Mucosa of stomach (tissue), 1 donor: ENCODE results near the gene WHRN.

Source experiments
- H3K27me3 ChIP-seq: one replicate; pipeline ENCODE4 v1.7.0; 2013; ENCODE audit warnings: mild to moderate bottlenecking, low read length; ENCODE audit not compliant: control insufficient read depth, insufficient read depth
- H3K36me3 ChIP-seq: one replicate; pipeline ENCODE4 v1.7.0; 2013; ENCODE audit warnings: low read length; ENCODE audit not compliant: control insufficient read depth, insufficient read depth
- H3K4me1 ChIP-seq: one replicate; pipeline ENCODE4 v1.7.0; 2013; ENCODE audit warnings: mild to moderate bottlenecking, low read length; ENCODE audit not compliant: control insufficient read depth, insufficient read depth
- H3K4me3 ChIP-seq: one replicate; pipeline ENCODE4 v1.7.0; 2013; ENCODE audit warnings: low read length
- H3K9ac ChIP-seq: one replicate; pipeline ENCODE4 v1.7.0; 2013; ENCODE audit warnings: mild to moderate bottlenecking, low read length, moderate library complexity
- H3K9me3 ChIP-seq: one replicate; pipeline ENCODE4 v1.7.0; 2013; ENCODE audit warnings: mild to moderate bottlenecking, low read length, moderate library complexity; ENCODE audit not compliant: control insufficient read depth
- donor health status: Pancreatic carcinoma.

The WHRN gene

DNA sequence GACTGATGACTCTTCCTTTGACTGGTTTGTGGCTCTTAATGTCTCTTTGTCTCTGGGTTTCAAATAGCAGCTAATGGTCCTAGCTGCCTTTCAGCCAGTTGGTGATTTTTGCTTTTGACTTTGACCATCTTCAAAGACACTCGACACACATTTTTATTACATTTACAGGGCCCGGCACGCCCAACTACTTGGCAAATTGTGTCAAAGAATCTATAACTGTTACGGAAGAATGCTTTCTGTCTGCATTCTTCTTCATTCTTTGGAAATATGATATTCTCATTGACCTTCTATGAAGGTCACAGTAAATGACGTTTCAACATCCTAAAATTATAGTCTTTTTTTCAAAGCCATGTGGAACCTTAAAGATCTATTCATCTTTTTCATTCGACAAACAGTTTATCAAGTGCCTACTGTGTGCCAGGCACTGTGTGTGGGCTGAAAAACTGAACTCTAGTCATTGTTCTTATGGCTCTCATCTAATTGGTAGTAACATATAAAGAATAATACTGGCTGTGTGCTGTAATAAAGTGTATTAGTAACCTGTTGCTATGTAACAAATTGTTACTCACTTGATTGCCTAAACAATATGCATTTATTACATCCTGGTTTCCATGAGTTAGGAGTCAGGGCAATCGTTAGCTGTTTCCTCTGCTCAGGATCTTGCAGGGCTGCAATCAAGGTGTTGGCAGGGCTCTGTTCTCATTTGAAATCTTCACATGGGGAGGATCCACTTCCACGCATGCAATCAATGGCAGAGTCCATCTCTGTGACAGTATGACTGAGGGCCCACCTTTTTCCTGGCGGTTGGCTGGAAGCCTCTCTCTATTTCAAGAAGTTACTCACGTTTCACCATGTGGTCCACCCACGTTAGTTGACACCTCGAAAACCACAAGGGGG lies 7.0 kb upstream of the WHRN start:
- H3K27me3 ChIP-seq = peaks cover 7% of the 10 kb centered on the region
- no peak overlapping the region for H3K9ac ChIP-seq
- H3K9me3 ChIP-seq = no peaks in the 10 kb centered on the region
- no peaks in the 10 kb centered on the region for H3K4me1 ChIP-seq
- no peaks in the 10 kb centered on the region for H3K36me3 ChIP-seq
- no peak overlapping the region for H3K4me3 ChIP-seq

DNA sequence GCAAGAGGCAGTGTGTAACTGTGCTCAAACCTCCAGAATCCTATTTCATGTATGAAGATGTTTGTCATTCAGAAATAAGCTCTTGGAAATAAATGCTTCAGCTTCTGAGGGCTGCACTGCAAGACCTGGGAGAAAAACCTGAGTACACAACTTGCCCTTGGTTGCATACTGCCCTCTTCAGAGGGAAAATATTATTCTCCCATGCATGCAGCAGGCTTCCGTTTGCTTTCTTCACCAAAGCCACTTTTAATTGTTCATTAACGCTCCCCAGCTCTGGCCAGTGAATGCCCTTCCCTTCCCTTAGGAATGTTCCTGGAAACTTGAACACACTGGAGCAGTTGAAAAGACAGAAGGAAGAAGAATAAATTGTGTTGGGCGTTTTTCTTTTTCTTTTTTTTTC lies 2.5 kb upstream of the WHRN start:
- no peaks in the 10 kb centered on the region for H3K36me3 ChIP-seq
- H3K4me3 ChIP-seq = no peak overlapping the region
- H3K4me1 ChIP-seq = no peaks in the 10 kb centered on the region
- no peaks in the 10 kb centered on the region for H3K9me3 ChIP-seq
- peaks cover 23% of the 10 kb centered on the region for H3K27me3 ChIP-seq
- H3K9ac ChIP-seq = no peak overlapping the region

DNA sequence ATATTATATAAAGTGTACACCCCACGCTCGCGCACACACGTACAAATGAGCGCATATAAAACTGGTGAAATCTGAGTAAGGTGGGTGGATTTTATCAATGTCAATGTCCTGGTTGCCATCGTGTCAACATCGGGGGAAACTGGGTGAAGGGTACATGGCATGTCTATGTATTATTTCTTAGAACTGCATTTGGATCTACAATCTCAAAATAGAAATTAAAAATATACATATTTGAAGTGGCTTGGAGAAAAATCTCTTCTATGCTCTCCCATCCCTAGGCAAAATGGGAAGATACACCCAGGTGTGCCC lies 763 bp upstream of the WHRN start:
- peak overlapping the region; percentile 20 for H3K4me3 ChIP-seq
- H3K4me1 ChIP-seq = peaks cover 8% of the 10 kb centered on the region
- H3K36me3 ChIP-seq = no peaks in the 10 kb centered on the region
- H3K9ac ChIP-seq = peak overlapping the region; percentile 60
- peaks cover 23% of the 10 kb centered on the region for H3K27me3 ChIP-seq
- H3K9me3 ChIP-seq = no peaks in the 10 kb centered on the region

DNA sequence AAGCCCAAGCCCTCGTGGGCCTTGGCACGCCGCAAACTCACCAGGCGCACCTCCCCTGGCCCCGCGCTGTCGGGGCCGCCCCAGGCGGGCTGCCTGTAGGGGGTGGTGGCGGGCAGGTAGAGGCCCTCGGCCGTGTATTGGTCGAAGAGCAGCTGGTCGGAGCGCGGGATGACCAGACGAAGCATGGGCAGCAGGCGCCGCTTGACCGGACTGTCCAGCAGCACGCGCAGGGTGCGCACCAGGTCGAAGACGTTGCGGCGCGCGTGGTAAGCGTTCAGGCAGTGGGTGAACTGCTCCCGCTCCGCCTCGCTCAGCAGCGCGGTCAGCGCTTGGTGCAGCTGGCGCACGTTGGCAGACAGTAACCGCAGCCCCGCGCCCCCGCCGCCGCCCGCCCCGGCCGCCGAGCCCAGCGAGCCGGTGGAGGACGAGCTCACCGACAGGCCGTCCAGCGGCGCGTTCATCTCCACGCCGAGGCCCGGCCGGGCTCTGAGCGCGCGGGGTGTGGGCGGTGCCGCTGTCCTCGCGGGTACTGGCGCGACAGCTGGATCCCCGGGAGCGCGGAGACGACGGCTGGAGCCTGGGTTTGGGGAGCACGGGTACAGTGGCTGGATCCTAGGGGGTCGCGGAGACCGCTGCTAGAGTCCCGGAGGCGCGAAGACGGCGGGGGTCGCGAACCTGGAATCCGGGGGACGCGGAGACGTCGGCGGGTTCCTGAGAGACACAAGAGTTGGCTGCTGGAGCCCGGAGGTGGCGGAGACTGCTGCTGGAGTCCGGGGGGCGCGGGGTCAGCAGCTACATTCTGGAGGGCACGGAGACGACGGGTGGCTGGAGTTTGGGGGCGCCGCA lies 709 bp downstream of the WHRN start:
- Histone ChIP-seq H3K4me1 (peaks cover 8% of the 10 kb centered on the region), H3K36me3 (no peaks in the 10 kb centered on the region), H3K9ac (no peak overlapping the region), H3K9me3 (no peaks in the 10 kb centered on the region), H3K27me3 (peaks cover 23% of the 10 kb centered on the region), H3K4me3 (no peak overlapping the region)

DNA sequence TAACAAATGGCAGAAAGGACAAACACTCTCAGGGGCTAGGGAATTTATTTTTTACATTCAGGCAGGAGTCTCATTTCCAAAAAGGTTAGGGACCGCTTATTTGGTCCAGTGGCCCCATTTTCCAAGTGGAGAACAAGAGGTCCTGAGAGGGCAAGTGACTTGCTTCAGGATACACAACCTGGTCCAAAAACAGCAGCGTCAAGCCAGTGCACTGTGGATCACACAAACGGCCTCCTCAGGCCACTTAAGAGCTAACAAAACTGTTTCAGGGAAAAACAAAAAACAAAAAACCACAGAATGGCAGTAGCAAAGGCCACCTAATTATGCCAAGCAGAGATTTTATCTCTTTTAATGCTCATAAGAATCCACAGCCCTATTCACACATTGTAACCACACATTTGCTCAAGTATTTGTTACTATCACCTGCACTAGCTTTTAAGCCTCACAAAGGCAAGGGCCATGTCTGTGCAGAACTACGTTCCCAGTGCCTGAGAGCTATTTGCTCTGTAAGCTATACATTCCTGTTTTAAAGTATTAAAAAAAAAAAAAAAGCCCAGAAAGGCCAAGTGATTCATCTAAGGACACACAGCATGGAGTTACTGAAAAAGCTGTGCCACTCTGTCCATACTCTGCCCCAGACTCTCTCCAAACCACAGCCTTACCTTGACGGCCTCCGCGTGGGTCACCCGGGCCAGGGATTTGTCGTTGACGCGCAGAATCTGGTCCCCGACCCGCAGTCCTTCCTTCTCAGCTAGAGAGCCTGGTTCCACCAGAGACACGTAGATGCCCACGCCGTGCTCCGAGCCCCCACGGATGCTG lies 1.5 kb downstream of the WHRN start:
- peaks cover 17% of the 10 kb centered on the region for H3K27me3 ChIP-seq
- no peak overlapping the region for H3K9ac ChIP-seq

DNA sequence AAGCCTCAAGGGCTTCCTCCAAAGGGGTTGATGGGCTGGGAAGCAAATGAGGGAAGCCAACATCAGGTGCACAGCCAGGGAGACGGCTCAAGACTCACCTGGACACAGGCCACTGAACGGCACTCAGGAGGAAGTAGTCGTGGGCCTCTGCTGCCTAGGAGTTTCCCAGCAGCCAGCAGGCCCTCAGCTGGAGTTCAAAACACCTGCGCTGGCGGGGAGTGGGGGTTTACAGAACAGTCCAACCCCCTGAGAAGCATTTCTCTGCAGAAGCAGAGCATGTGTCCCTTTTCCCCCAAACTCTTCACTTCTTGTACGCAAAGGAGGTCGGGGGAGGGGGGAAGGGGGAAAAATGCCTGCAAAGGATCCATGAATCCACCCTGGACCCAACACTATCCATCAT lies 2.3 kb downstream of the WHRN start:
- Histone ChIP-seq H3K9ac (no peak overlapping the region), H3K9me3 (no peaks in the 10 kb centered on the region), H3K4me3 (no peak overlapping the region), H3K4me1 (peaks cover 8% of the 10 kb centered on the region), H3K27me3 (peaks cover 15% of the 10 kb centered on the region), H3K36me3 (no peaks in the 10 kb centered on the region)

More for the DNA sequence above, 1.5 kb downstream of the WHRN start:
- peaks cover 8% of the 10 kb centered on the region for H3K4me1 ChIP-seq
- no peak overlapping the region for H3K4me3 ChIP-seq
- H3K36me3 ChIP-seq = no peaks in the 10 kb centered on the region
- H3K9me3 ChIP-seq = no peaks in the 10 kb centered on the region

DNA sequence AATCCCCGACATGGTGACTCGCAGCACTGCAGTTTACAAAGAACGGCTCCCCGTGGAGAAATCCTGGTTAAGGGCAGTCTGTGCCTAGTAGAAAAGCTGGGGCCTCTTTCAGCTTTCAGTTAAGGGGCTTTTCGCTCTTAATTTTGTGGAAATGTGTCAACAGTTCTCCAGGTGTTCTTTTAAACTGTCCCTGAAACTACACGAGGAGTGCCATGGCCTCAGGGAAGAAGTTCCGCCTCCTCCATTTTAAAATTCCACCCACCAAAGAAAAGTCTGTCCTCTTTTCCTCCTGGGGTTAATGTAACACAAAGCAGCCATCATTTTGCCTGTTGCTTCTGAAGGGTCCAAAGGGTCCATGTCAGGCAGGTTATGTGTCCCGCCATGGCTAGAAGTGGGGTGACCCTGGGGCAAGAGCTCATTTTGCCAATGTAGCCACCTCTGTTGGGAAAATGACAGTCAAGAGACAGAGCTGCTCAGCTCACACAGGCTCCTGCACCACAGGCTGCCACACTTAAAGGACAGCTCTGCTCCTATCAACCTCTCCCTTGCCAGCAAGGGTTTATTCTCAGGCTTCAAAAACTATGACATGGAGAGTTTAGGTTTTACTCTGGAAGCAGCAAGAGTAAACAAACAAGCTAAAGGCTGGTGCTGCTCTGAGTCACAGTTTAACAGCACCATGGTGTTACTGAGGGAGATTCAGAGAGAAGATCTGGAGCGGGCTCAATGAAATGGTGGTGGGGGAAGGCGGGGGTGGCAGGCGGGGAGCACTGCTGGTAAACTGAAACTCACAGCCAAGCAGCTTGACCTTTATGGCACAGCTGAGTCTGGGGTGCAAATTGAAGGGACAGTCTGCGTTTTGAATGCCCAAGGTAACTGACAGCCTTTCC lies 3.2 kb downstream of the WHRN start:
- Histone ChIP-seq H3K9ac (no peak overlapping the region), H3K4me1 (peaks cover 8% of the 10 kb centered on the region), H3K36me3 (no peaks in the 10 kb centered on the region), H3K4me3 (no peak overlapping the region), H3K27me3 (peaks cover 15% of the 10 kb centered on the region), H3K9me3 (no peaks in the 10 kb centered on the region)

DNA sequence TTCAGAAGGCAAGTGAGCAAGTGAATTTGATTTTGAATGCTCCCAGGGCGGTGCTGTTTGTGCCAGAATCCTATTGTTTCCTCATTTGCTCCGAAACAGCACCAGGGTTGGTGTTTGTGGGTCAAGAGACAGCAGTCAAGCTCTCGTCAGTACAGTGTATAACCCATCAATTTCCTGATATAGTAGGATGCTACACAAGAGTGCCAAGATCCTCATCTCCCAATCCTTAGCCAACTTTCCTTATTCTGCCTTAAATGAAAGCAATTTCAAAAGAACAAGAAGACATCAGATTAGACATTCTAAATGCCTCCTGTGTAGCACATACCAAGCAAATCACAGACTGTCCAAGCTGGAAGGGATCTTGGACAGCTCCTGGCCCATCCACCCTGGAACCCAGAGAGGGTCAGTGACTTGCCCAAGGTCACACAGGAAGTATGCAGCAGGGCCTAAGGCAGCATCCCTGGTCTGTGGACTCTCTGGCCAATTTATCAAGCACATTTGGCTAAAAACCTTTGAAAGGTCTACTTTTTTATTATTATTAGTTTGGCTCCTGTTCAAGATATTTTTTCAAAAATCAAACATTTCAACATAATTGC lies 4.5 kb downstream of the WHRN start:
- Histone ChIP-seq H3K27me3 (peaks cover 9% of the 10 kb centered on the region), H3K4me1 (peaks cover 8% of the 10 kb centered on the region), H3K36me3 (no peaks in the 10 kb centered on the region), H3K9ac (no peak overlapping the region), H3K9me3 (no peaks in the 10 kb centered on the region), H3K4me3 (no peak overlapping the region)

DNA sequence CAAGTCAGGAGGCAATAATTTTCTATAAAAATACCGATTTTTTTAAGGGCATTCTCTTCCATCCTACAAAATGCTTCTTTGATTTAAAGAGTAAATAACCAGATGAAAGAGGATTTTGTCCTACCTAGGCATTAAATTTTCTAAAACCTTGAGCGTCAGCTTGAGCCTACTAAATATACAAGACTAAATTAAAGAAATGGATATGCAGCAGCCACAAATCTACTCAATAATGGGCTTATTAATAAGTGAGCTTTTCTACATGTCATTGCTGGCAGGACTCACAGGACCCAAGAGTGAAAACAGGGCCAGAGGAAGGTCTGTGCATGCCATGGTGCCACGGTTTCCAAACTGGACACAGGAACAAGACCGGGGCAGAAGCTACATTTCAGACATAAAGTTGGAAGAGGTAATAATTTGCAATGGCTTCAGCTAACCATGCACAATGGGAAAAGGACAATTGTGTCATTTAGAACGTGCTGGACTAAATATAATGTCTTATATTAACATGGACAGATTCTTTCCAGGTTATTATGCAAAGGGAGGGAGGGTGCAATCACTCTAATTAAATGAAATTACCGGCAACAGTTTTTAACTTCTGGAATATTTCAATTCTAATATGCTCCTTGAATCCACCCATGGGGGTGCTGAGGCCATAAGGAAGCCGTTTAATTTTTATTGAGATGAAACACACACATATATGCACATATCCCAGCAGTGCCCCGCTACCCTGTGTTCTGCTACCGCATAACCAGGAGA lies 5.2 kb downstream of the WHRN start:
- Histone ChIP-seq H3K9me3 (no peaks in the 10 kb centered on the region), H3K27me3 (peaks cover 6% of the 10 kb centered on the region), H3K4me3 (no peak overlapping the region), H3K36me3 (no peaks in the 10 kb centered on the region), H3K9ac (no peak overlapping the region), H3K4me1 (peaks cover 8% of the 10 kb centered on the region)

DNA sequence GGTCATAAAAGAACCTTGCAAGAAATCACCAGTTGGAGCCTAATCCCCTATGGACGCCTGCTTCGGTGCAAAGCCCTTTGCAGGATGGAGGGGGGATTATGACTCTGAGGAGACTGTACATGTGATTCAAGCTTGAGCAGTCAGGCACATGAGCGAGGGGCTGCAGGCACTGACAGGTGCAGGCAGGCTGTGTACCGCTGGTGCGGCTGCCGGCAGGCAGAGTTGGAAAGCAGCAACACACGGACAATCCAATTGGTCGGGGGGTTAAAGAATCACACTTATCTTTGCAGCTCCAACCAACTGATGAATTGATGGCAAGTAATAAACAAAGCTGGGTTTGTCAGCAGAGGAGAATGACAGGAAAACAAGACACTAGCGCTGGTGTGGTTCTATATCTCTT lies 5.7 kb downstream of the WHRN start:
- H3K9me3 ChIP-seq = no peaks in the 10 kb centered on the region
- no peak overlapping the region for H3K4me3 ChIP-seq
- peaks cover 8% of the 10 kb centered on the region for H3K4me1 ChIP-seq
- no peak overlapping the region for H3K9ac ChIP-seq
- no peaks in the 10 kb centered on the region for H3K36me3 ChIP-seq
- peaks cover 6% of the 10 kb centered on the region for H3K27me3 ChIP-seq
